Mesenchymal stem cell (in vitro differentiated cells and primary cell): ENCODE data around the gene LCT.
A peak's percentile ranks its signal among the peaks of the same experiment; 100 is the strongest.

Experiments used
- DNase-seq: peaks from one replicate; pipeline ENCODE4 v3.0.0-alpha.2; 2013
- H2AFZ ChIP-seq: one replicate; pipeline ENCODE4 v1.6.1; 2013; ENCODE audit warnings: low read depth, mild to moderate bottlenecking, control low read depth, inconsistent platforms, low read length, moderate library complexity
- H2AK5ac ChIP-seq: 2 replicates; pipeline ENCODE4 v1.6.1; 2013; ENCODE audit warnings: low read length, moderate library complexity, mild to moderate bottlenecking, inconsistent platforms; ENCODE audit not compliant: severe bottlenecking
- H2BK120ac ChIP-seq: one replicate; pipeline ENCODE4 v1.6.1; 2013; ENCODE audit warnings: low read depth, mild to moderate bottlenecking, inconsistent platforms, low read length, moderate library complexity
- H2BK12ac ChIP-seq, 2 experiments: one replicate each; pipeline ENCODE4 v1.6.1; 2013; ENCODE audit warnings: inconsistent platforms in 2 of 2, low read length in 2 of 2, mild to moderate bottlenecking in 2 of 2, moderate library complexity in 2 of 2, control low read depth in 1 of 2
- H2BK15ac ChIP-seq: one replicate; pipeline ENCODE4 v1.6.1; 2013; ENCODE audit warnings: mild to moderate bottlenecking, low read depth, inconsistent platforms; ENCODE audit not compliant: poor library complexity, severe bottlenecking
- H2BK5ac ChIP-seq: 2 replicates; pipeline ENCODE4 v1.6.1; 2013; ENCODE audit warnings: low read depth, mild to moderate bottlenecking, low read length, control low read depth, inconsistent platforms; ENCODE audit not compliant: poor library complexity, severe bottlenecking
- H3K14ac ChIP-seq, 2 experiments: one replicate each; pipeline ENCODE4 v1.6.1; 2013; ENCODE audit warnings: inconsistent platforms in 2 of 2, low read length in 2 of 2, control low read depth in 1 of 2, mild to moderate bottlenecking in 1 of 2, moderate library complexity in 1 of 2
- H3K18ac ChIP-seq, 2 experiments: one replicate each; pipeline ENCODE4 v1.6.1; 2013; ENCODE audit warnings: inconsistent platforms in 2 of 2, low read length in 2 of 2, control low read depth in 1 of 2, low read depth in 1 of 2, mild to moderate bottlenecking in 1 of 2
- H3K23ac ChIP-seq, 2 experiments: one replicate each; pipeline ENCODE4 v1.6.1; 2013; ENCODE audit warnings: inconsistent platforms in 2 of 2, low read length in 2 of 2, mild to moderate bottlenecking in 2 of 2, moderate library complexity in 2 of 2, control low read depth in 1 of 2
- H3K27ac ChIP-seq: 2 replicates; pipeline ENCODE4 v1.5.1; 2013; ENCODE audit warnings: mild to moderate bottlenecking, moderate library complexity, low read length, control low read depth, inconsistent platforms; ENCODE audit not compliant: poor library complexity, severe bottlenecking
- H3K27me3 ChIP-seq, 2 experiments: 2 replicates each; pipeline versions ENCODE4 v1.6.1 to v1.7.0; 2013; ENCODE audit warnings: low read length in 2 of 2, mild to moderate bottlenecking in 2 of 2, moderate library complexity in 2 of 2, control low read depth in 1 of 2, inconsistent platforms in 1 of 2; ENCODE audit not compliant: control insufficient read depth in 1 of 2, insufficient read depth in 1 of 2
- H3K36me3 ChIP-seq, 2 experiments: 2 replicates each; pipeline versions ENCODE4 v1.6.1 to v1.7.0; 2013; ENCODE audit warnings: low read length in 2 of 2, control low read depth in 1 of 2, inconsistent platforms in 1 of 2, low read depth in 1 of 2, mild to moderate bottlenecking in 1 of 2; ENCODE audit not compliant: insufficient read depth in 2 of 2, control insufficient read depth in 1 of 2
- H3K4ac ChIP-seq, 2 experiments: one replicate each; pipeline ENCODE4 v1.6.1; 2013; ENCODE audit warnings: inconsistent platforms in 2 of 2, low read length in 2 of 2, mild to moderate bottlenecking in 2 of 2, moderate library complexity in 2 of 2, control low read depth in 1 of 2, low read depth in 1 of 2
- H3K4me1 ChIP-seq: 2 replicates; pipeline ENCODE4 v1.6.1; 2013; ENCODE audit warnings: low read depth, low read length, control low read depth; ENCODE audit not compliant: control insufficient read depth, insufficient read depth
- H3K4me2 ChIP-seq: 2 replicates; pipeline ENCODE4 v1.6.1; 2013; ENCODE audit warnings: low read length, mild to moderate bottlenecking, inconsistent platforms; ENCODE audit not compliant: poor library complexity, severe bottlenecking
- H3K4me3 ChIP-seq, 2 experiments: 2 replicates each; pipeline versions ENCODE4 v1.5.1 to v1.7.0; 2013; ENCODE audit warnings: low read length in 2 of 2, mild to moderate bottlenecking in 2 of 2, control low read depth in 1 of 2, low read depth in 1 of 2; ENCODE audit not compliant: insufficient read depth in 1 of 2
- H3K79me1 ChIP-seq: replicated peaks from 2 replicates; pipeline ENCODE4 v1.6.1; 2013; ENCODE audit warnings: mild to moderate bottlenecking, control low read depth, low read length, inconsistent platforms; ENCODE audit not compliant: poor library complexity, severe bottlenecking
- H3K9ac ChIP-seq: 2 replicates; pipeline ENCODE4 v1.7.0; 2013; ENCODE audit warnings: mild to moderate bottlenecking, low read length, moderate library complexity
- H3K9me3 ChIP-seq: 2 replicates; pipeline ENCODE4 v1.7.0; 2013; ENCODE audit warnings: mild to moderate bottlenecking, low read length; ENCODE audit not compliant: control insufficient read depth
- H4K8ac ChIP-seq: one replicate; pipeline ENCODE4 v1.6.1; 2013; ENCODE audit warnings: inconsistent platforms, mild to moderate bottlenecking, low read length, moderate library complexity
- H4K91ac ChIP-seq: one replicate; pipeline ENCODE4 v1.6.1; 2013; ENCODE audit warnings: mild to moderate bottlenecking, low read length, inconsistent platforms
- WGBS: methylation state at CpG from one replicate; pipeline ENCODE4 v1.1.7; 2013; ENCODE audit warnings: mixed read lengths; 5-methylcytosine and 5-hydroxymethylcytosine counted together

The LCT gene

DNA sequence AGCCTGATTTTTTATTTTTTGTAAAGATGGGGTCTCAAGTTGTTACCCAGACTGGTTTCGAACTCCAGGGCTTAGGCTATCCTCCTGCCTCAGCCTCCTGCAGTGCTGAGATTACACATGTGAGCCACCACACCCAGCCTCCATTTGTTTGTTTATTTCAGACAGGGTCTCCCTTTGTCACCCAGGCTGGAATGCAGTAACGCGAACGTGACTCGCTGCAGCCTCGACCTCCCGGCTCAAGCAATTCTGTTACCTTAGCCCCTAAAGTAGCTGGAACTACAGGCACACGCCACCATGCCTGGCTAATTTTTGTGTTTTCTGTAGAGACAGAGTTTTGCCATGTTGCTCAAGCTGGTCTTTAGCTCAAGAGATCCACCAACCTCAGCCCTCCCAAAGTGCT lies 68.1 kb downstream of the LCT start:
- Histone ChIP-seq H3K27me3 (no peaks in the 10 kb centered on the region), H3K79me1 (peaks cover 24% of the 10 kb centered on the region), H2BK120ac (no peak overlapping the region), H2AFZ (no peak overlapping the region), H3K9ac (no peak overlapping the region), H4K8ac (no peak overlapping the region), H2BK5ac (no peak overlapping the region), H3K14ac (no peak overlapping the region), H3K4me1 (no peaks in the 10 kb centered on the region), H3K4ac (no peak overlapping the region), H3K23ac (no peak overlapping the region), H3K27ac (no peak overlapping the region), H3K4me3 (no peak overlapping the region), H3K4me2 (no peak overlapping the region), H2BK12ac (peak overlapping the region in 1 of 2 experiments; percentile 49), H3K9me3 (no peaks in the 10 kb centered on the region), H2AK5ac (no peak overlapping the region), H4K91ac (no peak overlapping the region), H2BK15ac (no peak overlapping the region), H3K18ac (no peak overlapping the region), H3K36me3 (peaks cover 43 to 94% of the 10 kb centered on the region in 2 experiments)
- WGBS: 84% methylated on average over 8 of the region's 8 CpGs
- DNase-seq: no peak

GRCh38 chr2:135762530-135762929 lies 74.5 kb downstream of the LCT start:
- Histone ChIP-seq H3K14ac (no peak overlapping the region), H3K23ac (no peak overlapping the region), H2BK120ac (no peak overlapping the region), H3K4ac (no peak overlapping the region), H3K9ac (no peak overlapping the region), H3K4me2 (no peak overlapping the region), H3K36me3 (peaks cover 41 to 93% of the 10 kb centered on the region in 2 experiments), H3K18ac (no peak overlapping the region), H4K91ac (no peak overlapping the region), H2BK15ac (no peak overlapping the region), H4K8ac (no peak overlapping the region), H3K27me3 (no peaks in the 10 kb centered on the region), H2AFZ (no peak overlapping the region), H3K27ac (no peak overlapping the region), H2BK5ac (no peak overlapping the region), H3K9me3 (peaks cover under 1% of the 10 kb centered on the region), H2AK5ac (no peak overlapping the region), H3K4me1 (no peaks in the 10 kb centered on the region), H3K4me3 (no peak overlapping the region), H2BK12ac (peak overlapping the region in 1 of 2 experiments; percentile 23), H3K79me1 (peaks cover 37% of the 10 kb centered on the region)
- no peak for DNase-seq
- 100% methylated on average over 1 of the region's 1 CpG for WGBS

GRCh38 chr2:135762022-135762421 lies 75.0 kb downstream of the LCT start:
- Histone ChIP-seq H4K8ac (no peak overlapping the region), H3K27me3 (no peaks in the 10 kb centered on the region), H3K4me3 (no peak overlapping the region), H3K9me3 (peaks cover 5% of the 10 kb centered on the region), H3K18ac (no peak overlapping the region), H3K4me2 (no peak overlapping the region), H3K27ac (no peak overlapping the region), H3K36me3 (peaks cover 40 to 93% of the 10 kb centered on the region in 2 experiments), H3K9ac (no peak overlapping the region), H3K79me1 (peaks cover 35% of the 10 kb centered on the region), H2AK5ac (no peak overlapping the region), H3K14ac (no peak overlapping the region), H2BK120ac (no peak overlapping the region), H4K91ac (no peak overlapping the region), H2BK5ac (no peak overlapping the region), H3K23ac (no peak overlapping the region), H3K4ac (no peak overlapping the region), H2BK12ac (no peak overlapping the region), H3K4me1 (no peaks in the 10 kb centered on the region), H2AFZ (no peak overlapping the region), H2BK15ac (no peak overlapping the region)
- no peak for DNase-seq

DNA sequence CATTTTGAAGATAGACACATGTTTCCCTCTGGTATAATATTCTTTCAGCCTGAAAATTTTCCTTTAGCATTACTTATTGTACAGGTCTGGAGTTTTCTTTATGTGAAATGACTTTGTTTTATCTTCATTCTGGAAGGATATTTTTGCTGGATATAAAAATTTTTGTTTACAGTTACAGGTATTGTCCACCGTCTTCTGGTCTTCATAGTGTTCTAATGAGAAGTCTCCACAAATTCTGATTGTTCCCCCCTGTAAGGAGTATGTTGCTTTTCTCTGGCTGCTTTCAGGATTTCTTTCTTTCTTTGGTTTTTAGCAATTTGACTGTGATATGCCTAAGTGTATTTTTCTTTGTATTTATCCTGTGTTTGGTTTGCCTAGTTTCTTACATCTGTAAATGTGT lies 80.3 kb downstream of the LCT start:
- Histone ChIP-seq H2AFZ (no peak overlapping the region), H3K27ac (no peak overlapping the region), H3K36me3 (peaks cover 31 to 91% of the 10 kb centered on the region in 2 experiments), H3K4ac (no peak overlapping the region), H3K27me3 (no peaks in the 10 kb centered on the region), H3K9me3 (peaks cover 19% of the 10 kb centered on the region), H3K23ac (no peak overlapping the region), H2BK120ac (no peak overlapping the region), H3K4me2 (no peak overlapping the region), H3K79me1 (peaks cover 16% of the 10 kb centered on the region), H3K4me1 (no peaks in the 10 kb centered on the region), H2BK12ac (no peak overlapping the region), H4K8ac (no peak overlapping the region), H4K91ac (no peak overlapping the region), H3K14ac (no peak overlapping the region), H2AK5ac (no peak overlapping the region), H2BK15ac (no peak overlapping the region), H2BK5ac (no peak overlapping the region), H3K4me3 (no peak overlapping the region), H3K18ac (no peak overlapping the region), H3K9ac (no peak overlapping the region)
- 100% methylated on average over 1 of the region's 1 CpG for WGBS
- DNase-seq: no peak
